GM19099 (cell line): ENCODE measurements around the gene RAE1.

Experiments used
- POLR2A ChIP-seq: IDR thresholded peaks from 3 replicates; pipeline ENCODE4 v1.6.1; 2011; ENCODE audit warnings: low read depth; ENCODE audit not compliant: insufficient read length; ENCODE audit errors: extremely low read depth

Gene RAE1

GRCh38 chr20:57408536-57409233 lies 57.6 kb downstream of the RAE1 start:
- TF ChIP-seq POLR2A, result no peak

GRCh38 chr20:57409316-57409671 lies 58.2 kb downstream of the RAE1 start:
- no peak for TF ChIP-seq POLR2A

- TF ChIP-seq POLR2A, result no peak
Measured at GRCh38 chr20:57409672-57410397, 58.8 kb downstream of the RAE1 start.

- no peak for TF ChIP-seq POLR2A
Measured at GRCh38 chr20:57410398-57410920, 59.4 kb downstream of the RAE1 start.

GRCh38 chr20:57410924-57411323 lies 59.9 kb downstream of the RAE1 start:
- TF ChIP-seq POLR2A, result no peak

- no peak for TF ChIP-seq POLR2A
Measured at GRCh38 chr20:57411406-57412283, 60.6 kb downstream of the RAE1 start.

GRCh38 chr20:57412347-57413029 lies 61.4 kb downstream of the RAE1 start:
- TF ChIP-seq POLR2A, result no peak

GRCh38 chr20:57413986-57414385 lies 62.9 kb downstream of the RAE1 start:
- TF ChIP-seq POLR2A, result no peak

GRCh38 chr20:57414867-57415592 lies 64.0 kb downstream of the RAE1 start:
- TF ChIP-seq POLR2A, result no peak

- TF ChIP-seq POLR2A, result no peak
Measured at GRCh38 chr20:57415771-57416170, 64.7 kb downstream of the RAE1 start.

- no peak for TF ChIP-seq POLR2A
Measured at GRCh38 chr20:57416296-57417022, 65.4 kb downstream of the RAE1 start.

GRCh38 chr20:57417051-57417689 lies 66.1 kb downstream of the RAE1 start:
- no peak for TF ChIP-seq POLR2A
